Spleen (tissue), 11 donors: ENCODE measurements around the gene FNDC1. TPM values are rescaled to one million over a fixed set of nuclear protein-coding genes. Genes with fewer than 3 reads are reported as not detected.
"Not testable (repeated sequence)": the region's sequence is repeated elsewhere in the genome, so short reads cannot be mapped to it uniquely, and the experiment has no call there.

Source experiments
- DNase-seq: peaks from one replicate; pipeline ENCODE4 v3.0.0-alpha.2; 2020
- H3K27ac ChIP-seq, 8 donors: fragments of 200-600 bp; sonication (generic) in 7 of 8; 1 replicate in 4 of 8; 2 replicates in 4 of 8; pipeline versions ENCODE4 v1.5.0 to v1.8.0; 2016 to 2021; ENCODE audit warnings: inconsistent platforms in 4 of 8, mild to moderate bottlenecking in 4 of 8, moderate library complexity in 1 of 8
- H3K27me3 ChIP-seq, 7 donors: fragments of 200-600 bp; sonication (generic) in 6 of 7; replicated peaks in 1 of 7; 1 replicate in 4 of 7; 2 replicates in 3 of 7; pipeline versions ENCODE4 v1.5.0 to v1.8.0; 2016 to 2021; ENCODE audit warnings: inconsistent platforms in 3 of 7, mild to moderate bottlenecking in 1 of 7
- H3K36me3 ChIP-seq, 6 donors: fragments of 200-600 bp; sonication (generic) in 5 of 6; 1 replicate in 4 of 6; 2 replicates in 2 of 6; pipeline versions ENCODE4 v1.5.0 to v1.8.0; 2016 to 2021; ENCODE audit warnings: inconsistent platforms in 2 of 6
- H3K4me1 ChIP-seq, 6 donors: fragments of 200-600 bp; sonication (generic) in 5 of 6; 1 replicate in 3 of 6; 2 replicates in 3 of 6; pipeline versions ENCODE4 v1.5.0 to v1.8.0; 2016 to 2021; ENCODE audit warnings: inconsistent platforms in 3 of 6
- H3K4me3 ChIP-seq, 8 donors: fragments of 200-600 bp; sonication (generic) in 7 of 8; 1 replicate in 4 of 8; 2 replicates in 4 of 8; pipeline versions ENCODE4 v1.5.0 to v1.8.0; 2016 to 2021; ENCODE audit warnings: inconsistent platforms in 4 of 8, mild to moderate bottlenecking in 4 of 8, moderate library complexity in 2 of 8
- H3K9me3 ChIP-seq, 8 donors: fragments of 200-600 bp; sonication (generic) in 7 of 8; 1 replicate in 4 of 8; 2 replicates in 4 of 8; pipeline versions ENCODE4 v1.5.0 to v1.8.0; 2016 to 2021; ENCODE audit warnings: inconsistent platforms in 4 of 8
- POLR2A ChIP-seq, 3 donors: fragments of 450-650 bp; IDR thresholded peaks; one replicate each; pipeline ENCODE4 v1.5.1; 2017; ENCODE audit warnings: antibody characterized with exemption in 3 of 3, mild to moderate bottlenecking in 1 of 3
- POLR2AphosphoS5 ChIP-seq, 3 donors: sonication (generic); formaldehyde crosslinking; IDR thresholded peaks; one replicate each; pipeline ENCODE4 v1.5.1; 2017; ENCODE audit warnings: antibody characterized with exemption in 3 of 3
- WGBS, 5 donors: extraction: QIAGEN DNeasy Blood & Tissue Kit in 3 of 5; methylation state at CpG; one replicate each; pipeline versions ENCODE4 v1.1.5 to v1.1.7; 2013 to 2018; 5-methylcytosine and 5-hydroxymethylcytosine counted together
- intact Hi-C: fragments of 100-400 bp; cut with DNase I; formaldehyde crosslinking; loops from one replicate; pipeline ENCODE4 v1.15.0; 2023; ENCODE audit warnings: low total_unique reads
- polyA plus RNA-seq, 3 donors: library from polyadenylated mRNA; stranded (reverse); fragments of 200-250 nt; gene quantifications; one replicate each; pipeline ENCODE4 v1.2.1, GENCODE V29; 2013
- total RNA-seq, 7 donors: library from RNA; depleted of rRNA in 3 of 7; stranded (reverse); fragments of >200 nt in 3 of 7; fragmentation: NEBNext Ultra II Directional in 4 of 7; extraction: Animal tissue kit (Norgen Biotek cat#: 25700) in 4 of 7; gene quantifications; one replicate each; pipeline versions ENCODE4 v1.1.0 to v1.2.1, GENCODE V29; 2016 to 2021
- TF ChIP-seq, protein P1 (sequence below), 11 experiments: fragments of 200-600 bp in 7 of 11; fragments of 450-650 bp in 4 of 11; sonication (generic) in 4 of 11; IDR thresholded peaks in 8 of 11; conservative IDR thresholded peaks in 3 of 11; 1 replicate in 7 of 11; 2 replicates in 4 of 11; pipeline versions ENCODE4 v1.4.0 to v1.8.0; 2016 to 2021; ENCODE audit warnings: antibody characterized with exemption in 11 of 11, inconsistent platforms in 4 of 11, mild to moderate bottlenecking in 1 of 11
- donor health status: healthy with polysubstance abuse.
- donor health status: DM: no; HTN: no; CAD: no; lungs with moderate emphysema.
- donor health status: DM: no; HTN: no; CAD: no.
- donor health status: Bipolar disorder and iron deficiency.
- donor health status: healthy.
- donor health status: DM: no; HTN: no; CAD: no.
- donor health status: DM: yes; HTN: yes; CAD: no.

FNDC1 gene
- total and polyA plus RNA-seq, 10 donors = 0.03 to 1.2 (median 0.29) TPM

DNA sequence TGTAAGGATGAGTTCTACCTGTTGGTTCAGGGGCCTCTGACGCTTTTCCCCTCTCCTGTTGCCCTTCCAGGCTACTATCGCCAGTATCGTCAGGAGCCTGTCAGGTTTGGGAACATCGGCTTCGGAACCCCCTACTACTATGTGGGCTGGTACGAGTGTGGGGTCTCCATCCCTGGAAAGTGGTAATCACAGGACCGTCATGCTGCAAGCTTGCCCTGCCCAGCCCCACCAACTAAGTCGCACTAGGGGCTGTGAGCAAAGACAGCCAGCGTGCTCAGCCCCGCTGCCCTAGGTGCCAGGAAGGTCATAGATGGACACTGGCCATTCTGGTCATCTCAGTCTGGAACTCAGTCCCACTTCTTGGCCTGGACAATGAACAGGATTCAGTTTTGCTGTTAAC, 102.1 kb downstream of the FNDC1 start:
- intact Hi-C loops = no loop called here
- Histone ChIP-seq H3K27me3 (no peaks in the 10 kb centered on the region), H3K4me3 (no peak overlapping the region), H3K27ac (no peak overlapping the region), H3K36me3 (no peaks in the 10 kb centered on the region), H3K4me1 (no peaks in the 10 kb centered on the region), H3K9me3 (no peaks in the 10 kb centered on the region)
- no peak for DNase-seq
- TF ChIP-seq POLR2AphosphoS5 (IDR thresholded peaks at IDR 0.05) (no peak), POLR2A (IDR thresholded peaks at IDR 0.05) (no peak)
- TF ChIP-seq, protein P1, sequence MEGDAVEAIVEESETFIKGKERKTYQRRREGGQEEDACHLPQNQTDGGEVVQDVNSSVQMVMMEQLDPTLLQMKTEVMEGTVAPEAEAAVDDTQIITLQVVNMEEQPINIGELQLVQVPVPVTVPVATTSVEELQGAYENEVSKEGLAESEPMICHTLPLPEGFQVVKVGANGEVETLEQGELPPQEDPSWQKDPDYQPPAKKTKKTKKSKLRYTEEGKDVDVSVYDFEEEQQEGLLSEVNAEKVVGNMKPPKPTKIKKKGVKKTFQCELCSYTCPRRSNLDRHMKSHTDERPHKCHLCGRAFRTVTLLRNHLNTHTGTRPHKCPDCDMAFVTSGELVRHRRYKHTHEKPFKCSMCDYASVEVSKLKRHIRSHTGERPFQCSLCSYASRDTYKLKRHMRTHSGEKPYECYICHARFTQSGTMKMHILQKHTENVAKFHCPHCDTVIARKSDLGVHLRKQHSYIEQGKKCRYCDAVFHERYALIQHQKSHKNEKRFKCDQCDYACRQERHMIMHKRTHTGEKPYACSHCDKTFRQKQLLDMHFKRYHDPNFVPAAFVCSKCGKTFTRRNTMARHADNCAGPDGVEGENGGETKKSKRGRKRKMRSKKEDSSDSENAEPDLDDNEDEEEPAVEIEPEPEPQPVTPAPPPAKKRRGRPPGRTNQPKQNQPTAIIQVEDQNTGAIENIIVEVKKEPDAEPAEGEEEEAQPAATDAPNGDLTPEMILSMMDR (IDR thresholded peaks at IDR 0.05 in 8 of 11, conservative IDR thresholded peaks at IDR 0.05 in 3 of 11) = no peak
- 78 to 87% (median 81%) methylated on average over 9 to 10 of the region's 10 CpGs for WGBS, 5 donors

GRCh38 chr6:159278626-159279025, 109.4 kb downstream of the FNDC1 start:
- Histone ChIP-seq H3K36me3 (no peaks in the 10 kb centered on the region), H3K27ac (no peak overlapping the region), H3K27me3 (peaks cover 0 to 8% (median 0%) of the 10 kb centered on the region in 7 donors), H3K4me3 (no peak overlapping the region), H3K4me1 (no peaks in the 10 kb centered on the region), H3K9me3 (no peaks in the 10 kb centered on the region)
- intact Hi-C loops = no loop called here
- TF ChIP-seq, protein P1 (IDR thresholded peaks at IDR 0.05 in 8 of 11, conservative IDR thresholded peaks at IDR 0.05 in 3 of 11) = no peak
- TF ChIP-seq POLR2A (IDR thresholded peaks at IDR 0.05) = no peak
- TF ChIP-seq POLR2AphosphoS5 (IDR thresholded peaks at IDR 0.05) = no peak
- DNase-seq = no peak

DNA sequence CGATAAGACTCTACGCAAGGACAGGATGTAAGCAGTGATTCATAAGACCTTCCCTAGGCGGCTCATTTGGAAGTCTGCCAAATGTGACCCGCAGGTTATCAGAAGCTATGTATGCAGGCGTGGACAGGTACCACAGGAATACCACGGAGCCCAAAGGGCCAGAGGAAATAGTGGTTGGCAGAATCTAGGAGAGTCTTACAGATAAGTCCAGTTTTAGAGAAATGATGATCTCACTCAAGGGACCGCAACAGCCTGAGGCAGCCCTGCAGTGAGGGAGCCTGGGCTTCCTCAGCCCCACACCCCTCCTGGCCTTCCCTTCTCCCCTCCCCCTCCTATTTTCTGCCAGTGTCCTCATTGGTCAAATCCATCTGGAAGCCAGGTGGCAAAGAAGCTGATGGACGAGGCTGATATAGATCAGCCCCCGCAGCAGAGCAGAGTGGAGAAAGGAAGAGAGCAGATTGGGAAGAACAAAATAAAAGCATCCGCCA, 110.6 kb downstream of the FNDC1 start:
- intact Hi-C loops = no loop called here
- Histone ChIP-seq H3K4me1 (no peaks in the 10 kb centered on the region), H3K27ac (no peak overlapping the region), H3K27me3 (peaks cover 0 to 8% (median 0%) of the 10 kb centered on the region in 7 donors), H3K4me3 (no peak overlapping the region), H3K36me3 (no peaks in the 10 kb centered on the region), H3K9me3 (peaks cover 0 to 3% (median 0%) of the 10 kb centered on the region in 8 donors)
- 56 to 63% (median 58%) methylated on average over 10 of the region's 10 CpGs for WGBS, 5 donors
- no peak for DNase-seq
- TF ChIP-seq POLR2A (IDR thresholded peaks at IDR 0.05) (no peak), POLR2AphosphoS5 (IDR thresholded peaks at IDR 0.05) (no peak)
- TF ChIP-seq, protein P1 (IDR thresholded peaks at IDR 0.05 in 8 of 11, conservative IDR thresholded peaks at IDR 0.05 in 3 of 11) = no peak

- WGBS, 5 donors = 29 to 69% (median 38%) methylated on average over 5 of the region's 5 CpGs
- no peak for TF ChIP-seq POLR2AphosphoS5 (IDR thresholded peaks at IDR 0.05)
- no peak for TF ChIP-seq POLR2A (IDR thresholded peaks at IDR 0.05)
- TF ChIP-seq, protein P1 (IDR thresholded peaks at IDR 0.05 in 8 of 11, conservative IDR thresholded peaks at IDR 0.05 in 3 of 11) = no peak
- peaks cover 0 to 13% (median 3%) of the 10 kb centered on the region in 8 donors for H3K9me3 ChIP-seq
- no peak overlapping the region for H3K27ac ChIP-seq
- peaks cover 0 to 6% (median 0%) of the 10 kb centered on the region in 7 donors for H3K27me3 ChIP-seq
- DNase-seq = no peak
- intact Hi-C loops = no loop called here
- no peak overlapping the region for H3K4me3 ChIP-seq
- no peaks in the 10 kb centered on the region for H3K36me3 ChIP-seq
- H3K4me1 ChIP-seq = no peaks in the 10 kb centered on the region
These were observed 113.2 kb downstream of the FNDC1 start for GRCh38 chr6:159282421-159282820.

DNA sequence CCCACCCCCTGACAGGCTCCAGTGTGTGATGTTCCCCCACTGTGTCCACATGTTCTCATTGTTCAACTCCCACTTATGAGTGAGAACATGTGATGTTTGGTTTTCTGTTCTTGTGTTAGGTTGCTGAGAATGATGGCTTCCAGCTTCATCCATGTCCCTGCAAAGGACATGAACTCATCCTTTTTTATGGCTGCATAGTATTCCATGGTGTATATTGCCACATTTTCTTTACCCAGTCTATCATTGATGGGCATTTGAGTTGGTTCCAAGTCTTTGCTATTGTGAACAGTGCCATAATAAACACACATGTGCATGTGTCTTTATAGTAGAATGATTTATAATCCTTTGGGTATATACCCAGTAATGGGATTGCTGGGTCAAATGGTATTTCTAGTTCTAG, 115.5 kb downstream of the FNDC1 start:
- H3K36me3 ChIP-seq, H3K27me3 ChIP-seq, H3K27ac ChIP-seq, H3K4me3 ChIP-seq, intact Hi-C loops, DNase-seq, H3K4me1 ChIP-seq: not testable (repeated sequence)
- peaks cover 0 to 13% (median 3%) of the 10 kb centered on the region in 8 donors for H3K9me3 ChIP-seq
